GM10248 (cell line): ENCODE results near the gene CTDSPL.

Source experiments
- CTCF ChIA-PET: fragments of 300-600 bp; sonication (Branson Sonifier 250); formaldehyde crosslinking; extraction: SDS; loops from one replicate; lab custom pipeline; 2021; ENCODE audit warnings: antibody characterized with exemption; lab: Yijun Ruan, JAX
- POLR2A ChIA-PET: fragments of 350-650 bp; sonication (Branson Sonifier 250); formaldehyde crosslinking; extraction: SDS; loops from one replicate; lab custom pipeline; 2020; ENCODE audit warnings: antibody characterized with exemption; lab: Yijun Ruan, JAX
- DNase-seq: peaks from one replicate; pipeline ENCODE4 v3.0.0; 2012; ENCODE audit errors: extremely low spot score
- CTCF ChIP-seq: IDR thresholded peaks from 2 replicates; pipeline ENCODE4 v1.5.1; 2012; ENCODE audit warnings: mild to moderate bottlenecking, low read depth; ENCODE audit errors: extremely low read depth, missing control alignments, control extremely low read depth

The CTDSPL gene

GRCh38 chr3:38000965-38001455 is 139.3 kb downstream of the CTDSPL start:
- no peak for TF ChIP-seq CTCF
- ChIA-PET POLR2A (no interaction called here), CTCF (interaction anchor here (0.7 to 4.2 kb wide), 4 partner anchors 26 to 146 kb away, joined by 3 to 42 read pairs (median 8); no protein-coding TSS in a partner anchor)
- no peak for DNase-seq

- ChIA-PET POLR2A (no interaction called here), CTCF (interaction anchor here (0.7 to 4.2 kb wide), 6 partner anchors 11 to 146 kb away, joined by 3 to 42 read pairs (median 3); no protein-coding TSS in a partner anchor)
- no peak for DNase-seq
- peak; percentile 26 for TF ChIP-seq CTCF
These were observed 139.9 kb downstream of the CTDSPL start for GRCh38 chr3:38001456-38002081.

- CTCF ChIA-PET: interaction anchor here (0.8 to 4.2 kb wide), 5 partner anchors 11 to 147 kb away, joined by 3 to 42 read pairs (median 3); no protein-coding TSS in a partner anchor
- TF ChIP-seq CTCF: no peak
- POLR2A ChIA-PET: no interaction called here
- no peak for DNase-seq
These were observed 140.7 kb downstream of the CTDSPL start for GRCh38 chr3:38002291-38002876.

- no peak for DNase-seq
- ChIA-PET POLR2A (no interaction called here), CTCF (interaction anchor here (1.0 to 4.2 kb wide), 8 partner anchors 10 to 148 kb away, joined by 3 to 42 read pairs (median 8); no protein-coding TSS in a partner anchor)
- no peak for TF ChIP-seq CTCF
These were observed 141.3 kb downstream of the CTDSPL start for GRCh38 chr3:38002940-38003339.

GRCh38 chr3:38003371-38003816 is 141.7 kb downstream of the CTDSPL start:
- TF ChIP-seq CTCF: peak; percentile 54
- CTCF ChIA-PET: interaction anchor here (0.6 to 4.2 kb wide), 20 partner anchors 9 to 148 kb away, joined by 3 to 42 read pairs (median 4); partner anchors contain the start of genes ACAA1 and DLEC1
- POLR2A ChIA-PET: no interaction called here
- peak; percentile 72 for DNase-seq

- TF ChIP-seq CTCF: no peak
- DNase-seq: no peak
- ChIA-PET POLR2A (no interaction called here), CTCF (interaction anchor here (0.6 to 4.2 kb wide), 20 partner anchors 9 to 149 kb away, joined by 3 to 42 read pairs (median 4); partner anchors contain the start of genes ACAA1 and DLEC1)
These were observed 142.2 kb downstream of the CTDSPL start for GRCh38 chr3:38003817-38004414.
